ENCODE results near the gene TNFAIP8L1.

The TNFAIP8L1 gene

DNA sequence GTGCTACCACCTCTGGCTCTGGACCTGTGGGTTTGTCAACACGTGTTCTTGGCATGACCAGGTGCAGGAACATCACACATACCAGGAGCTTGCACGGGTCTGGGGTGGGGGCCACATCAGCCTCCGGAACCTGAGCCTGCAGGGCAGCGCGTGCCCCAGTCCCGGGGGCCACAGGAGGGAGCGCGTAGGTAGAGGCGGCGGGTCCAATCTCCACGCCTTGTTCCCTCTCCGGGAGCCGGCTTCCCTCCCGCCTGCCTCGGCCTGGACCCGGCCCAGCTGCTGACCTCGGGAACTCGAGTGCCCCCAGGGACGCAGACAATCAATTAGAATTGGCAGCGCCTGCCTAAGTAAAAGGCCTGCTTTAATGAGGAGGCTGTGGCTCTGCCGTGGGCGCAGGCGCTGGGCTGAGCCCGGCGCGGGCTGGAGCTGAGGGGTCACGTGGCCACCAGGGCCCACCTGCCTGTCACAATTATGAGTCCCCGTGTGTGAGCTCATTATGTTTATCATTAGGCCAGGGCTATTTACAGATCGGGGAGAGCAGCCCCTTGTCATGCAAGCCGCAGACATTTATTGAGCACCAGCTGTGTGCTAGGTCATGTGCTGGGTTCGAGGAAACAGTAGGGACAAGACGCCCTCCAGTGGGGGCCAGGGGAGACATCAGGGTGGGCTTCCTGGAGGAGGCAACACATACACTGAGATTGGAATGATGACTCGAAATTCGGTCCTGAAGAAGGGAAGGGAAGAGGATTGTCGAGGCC lies 32.2 kb upstream of the TNFAIP8L1 start:
- no peak for DNase-seq
- H3K4me1 ChIP-seq (ENCODE audit: control insufficient read depth, insufficient read depth, low read length, poor library complexity, severe bottlenecking), result no peaks in the 10 kb centered on the region
- H3K9me3 ChIP-seq (ENCODE audit: control insufficient read depth, low read length), result no peaks in the 10 kb centered on the region
- peaks cover 5% of the 10 kb centered on the region for H3K27me3 ChIP-seq (replicated peaks; ENCODE audit: control insufficient read depth, insufficient read depth, low read length, poor library complexity, severe bottlenecking)
- H3K27ac ChIP-seq (ENCODE audit: insufficient read depth, low read length, poor library complexity, severe bottlenecking), result no peak overlapping the region
- H3K36me3 ChIP-seq (ENCODE audit: control insufficient read depth, insufficient read depth, low read length), result no peaks in the 10 kb centered on the region
- H3K4me3 ChIP-seq (ENCODE audit: insufficient read depth, low read depth, low read length, poor library complexity, severe bottlenecking), result no peak overlapping the region

DNA sequence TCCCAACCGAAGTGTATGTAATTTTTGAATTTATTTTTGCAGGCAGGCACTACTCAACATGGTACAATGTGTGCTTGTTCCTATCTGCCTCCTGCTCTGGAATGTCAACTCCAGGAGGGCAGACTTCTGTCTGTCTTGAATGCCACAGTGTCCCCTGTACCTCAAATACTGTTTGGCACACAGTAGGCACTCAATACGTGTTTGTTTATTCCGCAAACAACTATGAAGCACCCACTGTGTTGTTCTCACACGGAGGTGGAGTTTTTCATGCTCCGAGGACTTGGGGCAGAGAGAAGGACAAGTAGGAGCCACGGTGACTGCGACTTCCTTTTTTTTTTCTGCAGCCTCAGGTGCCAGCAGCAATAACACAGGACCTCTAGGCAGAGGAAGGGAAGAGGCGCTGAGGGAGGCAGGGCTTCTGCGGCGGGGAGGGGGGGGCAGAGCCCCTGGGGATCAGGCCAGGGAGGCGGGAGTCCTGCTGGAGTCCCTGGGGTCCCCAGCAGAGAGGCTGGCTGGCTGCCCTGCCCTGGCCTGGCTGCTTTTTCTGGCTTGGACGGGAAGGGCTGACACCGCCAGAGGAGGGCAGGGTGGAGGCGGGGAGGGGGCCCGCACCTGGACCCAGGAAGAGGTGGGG lies 29.3 kb upstream of the TNFAIP8L1 start:
- no peaks in the 10 kb centered on the region for H3K36me3 ChIP-seq (ENCODE audit: control insufficient read depth, insufficient read depth, low read length)
- no peak for DNase-seq
- H3K4me1 ChIP-seq (ENCODE audit: control insufficient read depth, insufficient read depth, low read length, poor library complexity, severe bottlenecking), result no peaks in the 10 kb centered on the region
- H3K9me3 ChIP-seq (ENCODE audit: control insufficient read depth, low read length), result no peaks in the 10 kb centered on the region
- no peak overlapping the region for H3K4me3 ChIP-seq (ENCODE audit: insufficient read depth, low read depth, low read length, poor library complexity, severe bottlenecking)
- H3K27me3 ChIP-seq (replicated peaks; ENCODE audit: control insufficient read depth, insufficient read depth, low read length, poor library complexity, severe bottlenecking), result peaks cover 5% of the 10 kb centered on the region
- no peak overlapping the region for H3K27ac ChIP-seq (ENCODE audit: insufficient read depth, low read length, poor library complexity, severe bottlenecking)

DNA sequence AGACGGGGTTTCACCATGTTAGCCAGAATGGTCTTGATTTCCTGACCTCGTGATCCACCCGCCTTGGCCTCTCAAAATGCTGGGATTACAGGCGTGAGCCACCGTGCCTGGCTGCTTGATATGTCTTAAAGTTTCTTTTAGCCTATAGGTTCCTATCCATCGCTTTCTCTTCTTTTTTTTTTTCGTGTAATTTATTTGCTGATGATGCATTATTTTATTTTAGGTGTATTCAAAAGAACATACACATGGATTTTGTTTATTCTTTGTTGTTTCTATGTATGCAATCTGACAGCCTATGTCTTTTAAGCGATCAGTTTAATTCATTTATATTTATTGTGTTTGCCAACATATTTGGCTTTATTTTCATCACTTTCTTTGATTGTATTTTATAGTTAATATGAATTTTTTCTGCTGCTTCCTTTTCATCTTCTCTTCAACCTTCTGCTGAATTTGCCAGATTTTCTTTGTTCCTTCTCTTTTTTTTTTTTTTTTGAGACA lies 26.0 kb upstream of the TNFAIP8L1 start:
- H3K9me3 ChIP-seq (ENCODE audit: control insufficient read depth, low read length), result no peaks in the 10 kb centered on the region
- DNase-seq, result no peak
- peaks cover 5% of the 10 kb centered on the region for H3K27me3 ChIP-seq (replicated peaks; ENCODE audit: control insufficient read depth, insufficient read depth, low read length, poor library complexity, severe bottlenecking)
- no peak overlapping the region for H3K4me3 ChIP-seq (ENCODE audit: insufficient read depth, low read depth, low read length, poor library complexity, severe bottlenecking)
- no peak overlapping the region for H3K27ac ChIP-seq (ENCODE audit: insufficient read depth, low read length, poor library complexity, severe bottlenecking)
- H3K4me1 ChIP-seq (ENCODE audit: control insufficient read depth, insufficient read depth, low read length, poor library complexity, severe bottlenecking), result no peaks in the 10 kb centered on the region
- H3K36me3 ChIP-seq (ENCODE audit: control insufficient read depth, insufficient read depth, low read length), result no peaks in the 10 kb centered on the region

DNA sequence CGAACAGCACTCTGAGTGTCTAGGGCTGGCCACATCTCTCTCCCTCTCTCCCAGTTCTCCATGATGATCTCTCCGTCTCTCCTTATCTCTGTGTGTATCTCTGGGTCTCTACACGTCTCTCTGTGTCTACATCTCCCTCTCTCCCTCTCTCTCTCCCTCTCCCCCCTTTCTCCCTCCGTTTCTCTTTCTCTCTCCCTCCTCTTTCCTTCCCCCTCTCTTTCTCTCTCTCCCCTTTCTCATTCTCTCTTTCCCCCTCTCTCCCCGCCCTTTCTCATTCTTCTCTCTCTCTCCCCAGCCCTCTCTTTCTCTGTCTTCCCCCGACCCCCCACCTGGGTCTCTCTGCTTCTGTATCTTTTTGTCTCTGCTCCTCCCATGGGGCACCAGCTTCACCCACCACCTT lies 21.3 kb upstream of the TNFAIP8L1 start:
- H3K4me1 ChIP-seq (ENCODE audit: control insufficient read depth, insufficient read depth, low read length, poor library complexity, severe bottlenecking), result no peaks in the 10 kb centered on the region
- H3K27ac ChIP-seq (ENCODE audit: insufficient read depth, low read length, poor library complexity, severe bottlenecking), result no peak overlapping the region
- no peak overlapping the region for H3K4me3 ChIP-seq (ENCODE audit: insufficient read depth, low read depth, low read length, poor library complexity, severe bottlenecking)
- H3K27me3 ChIP-seq (replicated peaks; ENCODE audit: control insufficient read depth, insufficient read depth, low read length, poor library complexity, severe bottlenecking), result no peaks in the 10 kb centered on the region
- H3K36me3 ChIP-seq (ENCODE audit: control insufficient read depth, insufficient read depth, low read length), result no peaks in the 10 kb centered on the region
- no peaks in the 10 kb centered on the region for H3K9me3 ChIP-seq (ENCODE audit: control insufficient read depth, low read length)
- no peak for DNase-seq

DNA sequence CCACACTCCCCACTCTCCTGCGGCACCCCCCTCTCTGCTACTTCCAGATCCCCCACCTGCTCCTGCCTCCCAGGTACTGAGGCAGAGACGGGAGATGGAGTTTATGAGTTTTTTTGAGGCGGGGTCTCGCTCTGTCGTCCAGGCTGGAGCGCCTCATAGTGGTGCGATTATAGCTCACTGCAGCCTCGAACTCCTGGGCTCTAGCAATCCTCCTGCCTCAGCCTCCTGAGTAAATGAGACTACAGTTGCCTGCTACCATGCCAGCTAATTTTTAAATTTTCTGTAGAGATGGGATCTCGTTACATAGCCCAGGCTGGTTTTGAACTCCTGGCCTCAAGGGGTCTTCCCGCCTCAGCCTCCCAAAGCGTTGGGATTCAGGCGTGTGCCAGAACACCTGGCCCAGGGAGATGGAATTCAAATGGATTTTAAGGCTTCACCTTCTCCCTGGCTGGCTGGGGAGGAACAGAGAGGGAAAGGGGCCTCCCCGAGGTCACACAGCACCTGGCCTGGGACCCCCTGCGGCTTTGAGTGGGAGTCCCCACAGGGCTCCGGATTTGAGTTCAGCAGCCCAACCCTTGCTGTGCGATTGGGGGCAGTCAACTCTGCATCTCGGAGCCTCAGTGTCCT lies 19.5 kb upstream of the TNFAIP8L1 start:
- Histone ChIP-seq H3K9me3 (ENCODE audit: control insufficient read depth, low read length) (no peaks in the 10 kb centered on the region), H3K36me3 (ENCODE audit: control insufficient read depth, insufficient read depth, low read length) (no peaks in the 10 kb centered on the region), H3K27ac (ENCODE audit: insufficient read depth, low read length, poor library complexity, severe bottlenecking) (no peak overlapping the region)

DNA sequence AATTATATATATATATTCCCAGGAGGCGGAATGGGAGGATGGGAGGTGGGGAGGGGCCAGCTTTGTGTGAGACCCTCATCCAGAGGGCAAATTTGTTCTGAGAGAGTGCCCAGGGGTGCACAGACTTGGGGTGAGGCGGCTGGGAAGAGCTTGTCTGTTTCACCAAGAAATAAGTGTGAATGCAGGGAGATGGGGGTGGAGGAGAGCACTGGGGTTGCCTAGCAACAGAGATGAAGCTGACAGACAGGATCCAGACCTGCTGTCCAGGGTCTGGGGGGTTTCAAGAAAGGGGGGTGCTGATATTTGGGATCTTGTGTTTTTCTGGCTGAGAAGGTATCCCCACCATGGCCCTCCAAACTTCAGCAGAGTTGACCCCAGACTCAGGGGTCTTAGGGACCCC lies 18.6 kb upstream of the TNFAIP8L1 start:
- Histone ChIP-seq H3K9me3 (ENCODE audit: control insufficient read depth, low read length) (no peaks in the 10 kb centered on the region), H3K4me3 (ENCODE audit: insufficient read depth, low read depth, low read length, poor library complexity, severe bottlenecking) (no peak overlapping the region), H3K4me1 (ENCODE audit: control insufficient read depth, insufficient read depth, low read length, poor library complexity, severe bottlenecking) (no peaks in the 10 kb centered on the region), H3K27ac (ENCODE audit: insufficient read depth, low read length, poor library complexity, severe bottlenecking) (no peak overlapping the region), H3K27me3 (replicated peaks; ENCODE audit: control insufficient read depth, insufficient read depth, low read length, poor library complexity, severe bottlenecking) (no peaks in the 10 kb centered on the region), H3K36me3 (ENCODE audit: control insufficient read depth, insufficient read depth, low read length) (no peaks in the 10 kb centered on the region)
- no peak for DNase-seq

More for the DNA sequence above, 19.5 kb upstream of the TNFAIP8L1 start:
- DNase-seq, result no peak
- Histone ChIP-seq H3K4me3 (ENCODE audit: insufficient read depth, low read depth, low read length, poor library complexity, severe bottlenecking) (no peak overlapping the region), H3K27me3 (replicated peaks; ENCODE audit: control insufficient read depth, insufficient read depth, low read length, poor library complexity, severe bottlenecking) (no peaks in the 10 kb centered on the region), H3K4me1 (ENCODE audit: control insufficient read depth, insufficient read depth, low read length, poor library complexity, severe bottlenecking) (no peaks in the 10 kb centered on the region)

DNA sequence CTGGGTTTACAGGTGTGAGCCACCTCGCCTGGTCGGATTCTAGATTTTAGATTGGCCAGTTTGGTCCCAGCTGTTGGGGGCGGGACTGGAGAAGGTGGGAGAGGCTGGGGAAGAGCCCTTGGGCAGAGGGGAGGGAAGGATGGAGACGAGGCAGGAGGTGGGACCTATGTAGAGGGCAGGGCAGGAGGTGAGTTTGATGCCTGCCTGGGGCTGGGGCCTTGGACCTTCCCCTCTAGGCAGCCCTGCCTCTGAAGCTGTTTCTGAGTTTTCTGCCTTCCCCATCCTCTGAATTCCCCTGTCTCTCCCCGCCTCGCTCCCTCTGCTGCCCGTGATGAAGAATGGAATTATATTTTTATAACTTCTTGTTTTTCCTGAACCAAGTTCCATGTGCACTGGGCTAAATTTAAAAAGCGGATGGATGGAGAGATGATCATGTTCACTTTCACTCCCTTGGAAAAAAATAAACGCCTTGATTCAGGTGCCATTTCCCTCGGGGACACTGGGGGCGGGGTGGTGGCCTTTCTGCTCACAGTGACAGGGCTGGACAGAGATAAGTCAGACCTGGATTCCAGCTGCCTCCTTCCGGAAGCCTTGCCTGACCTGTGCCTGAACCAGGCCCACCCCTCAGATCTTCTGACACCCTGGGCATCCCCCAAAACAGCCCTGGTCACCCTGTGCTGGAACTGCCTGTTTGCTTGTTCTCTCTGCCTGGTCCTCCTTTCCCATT lies 16.5 kb upstream of the TNFAIP8L1 start:
- Histone ChIP-seq H3K27ac (ENCODE audit: insufficient read depth, low read length, poor library complexity, severe bottlenecking) (no peak overlapping the region), H3K4me1 (ENCODE audit: control insufficient read depth, insufficient read depth, low read length, poor library complexity, severe bottlenecking) (no peaks in the 10 kb centered on the region), H3K9me3 (ENCODE audit: control insufficient read depth, low read length) (no peaks in the 10 kb centered on the region), H3K36me3 (ENCODE audit: control insufficient read depth, insufficient read depth, low read length) (no peaks in the 10 kb centered on the region), H3K27me3 (replicated peaks; ENCODE audit: control insufficient read depth, insufficient read depth, low read length, poor library complexity, severe bottlenecking) (no peaks in the 10 kb centered on the region), H3K4me3 (ENCODE audit: insufficient read depth, low read depth, low read length, poor library complexity, severe bottlenecking) (no peak overlapping the region)
- no peak for DNase-seq

DNA sequence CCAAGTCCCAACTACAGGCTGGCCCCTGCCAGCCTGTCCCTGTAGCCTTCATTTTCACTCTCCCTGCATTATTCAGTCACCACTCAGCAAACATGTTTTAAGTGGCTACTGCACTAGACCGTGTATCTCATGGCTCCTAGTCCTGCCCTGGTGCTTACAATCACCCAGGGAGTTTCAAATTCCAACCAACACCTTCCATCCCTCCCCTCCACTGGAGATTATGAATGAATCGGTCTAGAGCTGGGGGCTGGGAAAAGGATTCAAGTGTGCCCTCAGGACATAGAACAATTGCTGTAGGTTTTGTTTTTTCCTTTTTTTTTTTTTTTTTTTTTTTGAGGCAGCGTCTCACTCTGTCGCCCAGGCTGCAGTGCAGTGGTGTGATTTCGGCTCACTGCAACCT lies 15.0 kb upstream of the TNFAIP8L1 start:
- Histone ChIP-seq H3K4me1 (ENCODE audit: control insufficient read depth, insufficient read depth, low read length, poor library complexity, severe bottlenecking) (no peaks in the 10 kb centered on the region), H3K36me3 (ENCODE audit: control insufficient read depth, insufficient read depth, low read length) (no peaks in the 10 kb centered on the region), H3K4me3 (ENCODE audit: insufficient read depth, low read depth, low read length, poor library complexity, severe bottlenecking) (no peak overlapping the region), H3K9me3 (ENCODE audit: control insufficient read depth, low read length) (no peaks in the 10 kb centered on the region), H3K27ac (ENCODE audit: insufficient read depth, low read length, poor library complexity, severe bottlenecking) (no peak overlapping the region), H3K27me3 (replicated peaks; ENCODE audit: control insufficient read depth, insufficient read depth, low read length, poor library complexity, severe bottlenecking) (no peaks in the 10 kb centered on the region)
- DNase-seq, result no peak

DNA sequence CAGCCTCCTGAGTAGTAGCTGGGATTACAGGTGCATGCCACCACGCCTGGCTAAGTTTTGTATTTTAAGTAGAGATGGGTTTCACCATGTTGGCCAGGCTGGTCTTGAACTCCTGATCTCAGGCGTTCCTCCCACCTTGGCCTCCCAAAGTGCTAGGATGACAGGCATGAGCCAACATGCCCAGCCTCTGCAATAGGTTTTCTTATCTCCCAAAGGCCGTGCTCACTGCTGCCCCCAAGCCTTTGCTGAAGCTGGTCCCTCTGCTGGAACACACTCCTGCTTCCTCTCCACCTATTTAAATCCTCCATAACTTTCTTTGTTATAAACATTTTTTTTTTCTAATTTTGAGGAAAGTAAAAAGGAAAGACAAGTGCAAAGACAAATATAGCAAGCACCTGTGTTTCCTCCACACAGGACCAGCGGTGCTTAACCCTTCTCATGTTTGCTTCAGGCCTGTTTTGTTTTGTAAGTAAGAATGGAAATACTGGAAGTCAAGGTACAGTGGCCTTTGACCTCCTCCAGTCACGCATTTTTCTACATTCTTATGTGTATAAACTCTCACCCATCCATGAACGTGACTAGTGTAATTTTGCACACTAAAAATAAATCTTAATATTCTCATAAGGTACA lies 14.5 kb upstream of the TNFAIP8L1 start:
- no peaks in the 10 kb centered on the region for H3K36me3 ChIP-seq (ENCODE audit: control insufficient read depth, insufficient read depth, low read length)
- no peak for DNase-seq
- H3K27me3 ChIP-seq (replicated peaks; ENCODE audit: control insufficient read depth, insufficient read depth, low read length, poor library complexity, severe bottlenecking), result no peaks in the 10 kb centered on the region
- no peaks in the 10 kb centered on the region for H3K4me1 ChIP-seq (ENCODE audit: control insufficient read depth, insufficient read depth, low read length, poor library complexity, severe bottlenecking)
- H3K4me3 ChIP-seq (ENCODE audit: insufficient read depth, low read depth, low read length, poor library complexity, severe bottlenecking), result no peak overlapping the region
- H3K27ac ChIP-seq (ENCODE audit: insufficient read depth, low read length, poor library complexity, severe bottlenecking), result no peak overlapping the region
- H3K9me3 ChIP-seq (ENCODE audit: control insufficient read depth, low read length), result no peaks in the 10 kb centered on the region

All from effector memory CD4-positive, alpha-beta T cell (primary cell).